Glutamatergic neuron (in vitro differentiated cells): ENCODE measurements around the gene DIP2B. TPM values are rescaled to one million over a fixed set of nuclear protein-coding genes. Genes with fewer than 3 reads are reported as not detected.

Experiments used
- DNase-seq: peaks from one replicate; pipeline ENCODE4 v3.0.0; 2022
- H3K27ac Mint-ChIP-seq: one replicate; pipeline ENCODE4 v1.8.0; 2020; ENCODE audit warnings: mild to moderate bottlenecking, mixed read lengths, inconsistent platforms; ENCODE audit not compliant: unreplicated experiment
- H3K27me3 Mint-ChIP-seq: one replicate; pipeline ENCODE4 v1.8.0; 2020; ENCODE audit warnings: mild to moderate bottlenecking, moderate library complexity, mixed read lengths, inconsistent platforms; ENCODE audit not compliant: unreplicated experiment
- H3K36me3 Mint-ChIP-seq: one replicate; pipeline ENCODE4 v1.8.0; 2020; ENCODE audit warnings: mild to moderate bottlenecking, mixed read lengths, inconsistent platforms; ENCODE audit not compliant: unreplicated experiment
- H3K4me1 Mint-ChIP-seq: one replicate; pipeline ENCODE4 v1.8.0; 2020; ENCODE audit warnings: mild to moderate bottlenecking, low read depth, mixed read lengths, inconsistent platforms; ENCODE audit not compliant: unreplicated experiment
- H3K4me3 Mint-ChIP-seq: one replicate; pipeline ENCODE4 v1.8.0; 2020; ENCODE audit warnings: mild to moderate bottlenecking, mixed read lengths, inconsistent platforms; ENCODE audit not compliant: unreplicated experiment
- H3K9me3 Mint-ChIP-seq: one replicate; pipeline ENCODE4 v1.8.0; 2020; ENCODE audit warnings: mild to moderate bottlenecking, moderate library complexity, mixed read lengths, inconsistent platforms; ENCODE audit not compliant: unreplicated experiment
- total RNA-seq: library from RNA; stranded (reverse); fragmentation: NEBNext Ultra II Directional; extraction: Animal tissue kit (Norgen Biotek cat#: 25700); gene quantifications from one replicate; pipeline ENCODE4 v1.2.1, GENCODE V29; 2021; ENCODE audit not compliant: unreplicated experiment
- TF ChIP-seq, protein P1 (sequence below): fragments of 200-600 bp; sonication (generic); IDR thresholded peaks from one replicate; pipeline ENCODE4 v1.5.0; 2021; ENCODE audit not compliant: partially characterized antibody, unreplicated experiment

The DIP2B gene
- total RNA-seq, 1 donor from 2014 or later: 37.3 TPM

DNA sequence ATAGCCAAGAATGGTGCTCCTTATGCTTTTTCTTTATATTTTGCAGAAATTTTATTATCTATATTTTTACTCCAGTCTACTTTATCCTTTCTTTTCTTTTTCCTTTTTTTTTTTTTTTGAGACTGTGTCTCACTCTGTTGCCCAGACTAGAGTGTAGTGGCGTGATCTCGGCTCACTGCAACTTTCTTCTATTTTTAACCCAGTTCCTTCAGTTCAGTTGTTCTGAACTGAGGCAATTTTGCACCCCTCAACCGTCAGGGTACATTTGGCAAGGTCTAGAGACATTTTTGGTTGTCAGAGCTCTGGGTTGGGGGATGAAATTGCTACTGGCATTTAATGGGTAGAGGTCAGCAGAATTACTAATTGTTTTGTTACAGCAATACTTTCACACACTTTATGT, 75.7 kb downstream of the DIP2B start:
- H3K27ac Mint-ChIP-seq: no peak overlapping the region
- TF ChIP-seq, protein P1, sequence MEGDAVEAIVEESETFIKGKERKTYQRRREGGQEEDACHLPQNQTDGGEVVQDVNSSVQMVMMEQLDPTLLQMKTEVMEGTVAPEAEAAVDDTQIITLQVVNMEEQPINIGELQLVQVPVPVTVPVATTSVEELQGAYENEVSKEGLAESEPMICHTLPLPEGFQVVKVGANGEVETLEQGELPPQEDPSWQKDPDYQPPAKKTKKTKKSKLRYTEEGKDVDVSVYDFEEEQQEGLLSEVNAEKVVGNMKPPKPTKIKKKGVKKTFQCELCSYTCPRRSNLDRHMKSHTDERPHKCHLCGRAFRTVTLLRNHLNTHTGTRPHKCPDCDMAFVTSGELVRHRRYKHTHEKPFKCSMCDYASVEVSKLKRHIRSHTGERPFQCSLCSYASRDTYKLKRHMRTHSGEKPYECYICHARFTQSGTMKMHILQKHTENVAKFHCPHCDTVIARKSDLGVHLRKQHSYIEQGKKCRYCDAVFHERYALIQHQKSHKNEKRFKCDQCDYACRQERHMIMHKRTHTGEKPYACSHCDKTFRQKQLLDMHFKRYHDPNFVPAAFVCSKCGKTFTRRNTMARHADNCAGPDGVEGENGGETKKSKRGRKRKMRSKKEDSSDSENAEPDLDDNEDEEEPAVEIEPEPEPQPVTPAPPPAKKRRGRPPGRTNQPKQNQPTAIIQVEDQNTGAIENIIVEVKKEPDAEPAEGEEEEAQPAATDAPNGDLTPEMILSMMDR: no peak
- H3K4me3 Mint-ChIP-seq: no peak overlapping the region
- no peaks in the 10 kb centered on the region for H3K4me1 Mint-ChIP-seq
- H3K27me3 Mint-ChIP-seq: no peaks in the 10 kb centered on the region
- no peaks in the 10 kb centered on the region for H3K9me3 Mint-ChIP-seq
- no peak for DNase-seq
- no peaks in the 10 kb centered on the region for H3K36me3 Mint-ChIP-seq

DNA sequence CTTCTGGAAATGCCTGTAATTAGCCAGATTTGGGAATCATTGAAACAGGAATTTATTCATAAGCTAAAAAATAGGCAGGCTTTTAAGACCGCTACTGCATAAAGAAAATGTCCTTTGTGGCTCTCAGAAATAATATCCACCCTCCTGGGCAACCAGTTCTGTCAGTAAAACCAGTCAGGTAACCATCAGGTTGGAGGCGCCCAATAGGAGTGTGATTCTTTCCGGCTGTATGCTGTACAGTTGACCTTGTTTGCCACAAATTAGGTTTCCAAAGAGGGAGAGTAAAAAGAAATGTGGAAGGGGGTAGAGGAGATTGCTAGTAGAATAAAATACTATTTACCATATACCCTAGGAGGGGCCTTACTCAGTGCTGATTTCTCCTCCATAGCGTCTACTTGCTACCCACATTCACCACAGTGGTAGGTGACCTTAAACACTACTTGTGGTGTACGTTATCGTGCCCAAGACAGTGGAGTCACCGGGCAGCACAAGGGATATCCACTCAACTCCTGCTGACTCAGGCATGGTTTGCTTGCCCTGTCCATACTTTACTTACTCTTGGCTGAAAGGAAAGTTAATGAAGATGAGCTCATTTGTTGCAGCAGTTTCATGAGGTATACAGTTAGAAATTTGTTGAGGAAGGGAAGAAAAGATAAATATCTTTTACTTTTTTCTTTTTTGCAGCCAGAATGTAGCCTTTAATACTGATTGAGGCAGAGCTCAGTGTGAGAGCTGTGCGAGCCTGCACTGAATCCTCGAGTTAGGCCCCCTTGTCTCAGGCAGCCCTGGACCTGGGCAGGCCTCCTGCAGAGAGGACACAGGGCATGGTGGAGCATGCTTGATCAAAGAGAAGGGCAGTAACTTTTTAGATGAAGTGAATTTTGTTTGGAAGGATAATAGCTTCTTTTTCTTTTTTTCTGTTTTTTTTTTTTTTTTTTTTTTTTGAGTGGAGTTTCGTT, 76.7 kb downstream of the DIP2B start:
- H3K27ac Mint-ChIP-seq: no peak overlapping the region
- DNase-seq: no peak
- TF ChIP-seq, protein P1: no peak

DNA sequence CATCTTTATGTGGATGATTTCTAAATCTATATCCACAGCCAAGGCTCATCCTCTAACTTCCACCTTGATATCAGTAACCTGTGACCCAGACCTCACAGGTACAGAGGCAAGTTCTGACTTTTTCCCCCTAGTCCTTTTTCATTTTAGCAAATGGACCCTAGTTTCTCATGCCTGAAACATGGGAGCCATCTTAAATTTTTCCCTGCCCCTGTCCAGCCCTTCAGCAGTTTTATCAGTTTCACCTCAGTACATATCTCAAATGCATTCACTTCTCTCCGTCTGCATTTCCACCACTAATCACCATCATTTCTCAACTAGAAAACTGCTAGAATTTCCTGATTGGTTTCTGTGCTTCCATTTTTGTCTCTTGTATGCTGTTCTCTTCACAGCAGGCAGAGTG, 79.3 kb downstream of the DIP2B start:
- Mint-ChIP-seq H3K4me1 (no peaks in the 10 kb centered on the region), H3K9me3 (peaks cover 3% of the 10 kb centered on the region), H3K27ac (no peak overlapping the region), H3K4me3 (no peak overlapping the region), H3K36me3 (no peaks in the 10 kb centered on the region), H3K27me3 (no peaks in the 10 kb centered on the region)
- DNase-seq: no peak
- TF ChIP-seq, protein P1: no peak

More for the DNA sequence above, 76.7 kb downstream of the DIP2B start:
- Mint-ChIP-seq H3K9me3 (peaks cover 3% of the 10 kb centered on the region), H3K36me3 (no peaks in the 10 kb centered on the region), H3K27me3 (no peaks in the 10 kb centered on the region), H3K4me1 (no peaks in the 10 kb centered on the region), H3K4me3 (no peak overlapping the region)

DNA sequence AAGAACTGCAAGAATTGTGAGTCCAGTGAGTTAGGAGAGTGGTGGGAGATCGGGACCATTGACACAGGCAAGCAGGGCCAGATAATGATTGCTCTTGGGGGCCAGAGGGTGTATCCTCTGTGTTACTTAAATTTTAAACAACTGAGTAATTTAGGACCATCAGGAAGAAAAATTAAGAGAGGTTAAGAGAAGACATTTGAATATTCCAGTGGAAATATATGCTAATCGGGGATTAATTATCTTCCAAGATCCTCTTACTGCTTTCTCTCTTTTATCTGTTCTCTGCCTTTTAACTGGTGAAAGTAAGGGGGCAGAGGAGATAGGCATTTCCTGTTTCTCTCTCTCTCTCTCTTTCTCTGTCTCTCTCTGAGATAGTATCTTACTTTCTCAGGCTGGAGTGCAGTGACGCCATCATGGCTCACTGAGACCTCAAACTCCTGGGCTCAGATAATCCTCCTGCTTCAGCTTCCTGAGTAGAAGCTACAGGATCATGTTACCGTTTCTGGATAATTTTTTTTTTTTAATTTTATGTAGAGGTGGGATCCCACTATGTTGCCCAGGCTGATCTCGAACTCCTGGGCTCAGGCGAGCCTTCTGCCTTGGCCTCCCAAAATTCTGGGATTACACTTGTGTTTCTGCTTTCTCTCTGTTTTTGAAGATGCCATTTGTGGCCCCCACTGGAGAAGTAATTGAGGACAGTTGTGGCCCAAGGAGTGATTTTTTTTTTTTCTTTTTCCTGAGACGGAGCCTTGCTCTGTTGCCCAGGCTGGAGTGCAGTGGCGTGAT, 85.1 kb downstream of the DIP2B start:
- Mint-ChIP-seq H3K4me1 (no peaks in the 10 kb centered on the region), H3K27ac (no peak overlapping the region), H3K36me3 (no peaks in the 10 kb centered on the region), H3K4me3 (no peak overlapping the region), H3K27me3 (peaks cover 2% of the 10 kb centered on the region), H3K9me3 (peaks cover 3% of the 10 kb centered on the region)
- no peak for DNase-seq
- TF ChIP-seq, protein P1: no peak
